ENCODE measurements around the gene HSPA1L.

Gene HSPA1L

GRCh38 chr6:31776989-31777666 is 38.0 kb downstream of the HSPA1L start, which contains the start of gene VWA7:
VWA7 (minus strand) TSS chr6:31777328; CDS start chr6:31776779, 549 bp downstream.
- Mint-ChIP-seq H3K27me3 (ENCODE audit: low read depth) (no peaks in the 10 kb centered on the region), H3K27ac (peak within 1 kb of the TSS; percentile 71), H3K4me1 (ENCODE audit: low read depth) (peaks cover 28% of the 10 kb centered on the region), H3K36me3 (ENCODE audit: low read depth) (peaks cover 21% of the 10 kb centered on the region), H3K4me3 (peak within 1 kb of the TSS; percentile 38), H3K9me3 (no peaks in the 10 kb centered on the region)
- DNase-seq (ENCODE audit: low spot score) = peak; percentile 89

DNA sequence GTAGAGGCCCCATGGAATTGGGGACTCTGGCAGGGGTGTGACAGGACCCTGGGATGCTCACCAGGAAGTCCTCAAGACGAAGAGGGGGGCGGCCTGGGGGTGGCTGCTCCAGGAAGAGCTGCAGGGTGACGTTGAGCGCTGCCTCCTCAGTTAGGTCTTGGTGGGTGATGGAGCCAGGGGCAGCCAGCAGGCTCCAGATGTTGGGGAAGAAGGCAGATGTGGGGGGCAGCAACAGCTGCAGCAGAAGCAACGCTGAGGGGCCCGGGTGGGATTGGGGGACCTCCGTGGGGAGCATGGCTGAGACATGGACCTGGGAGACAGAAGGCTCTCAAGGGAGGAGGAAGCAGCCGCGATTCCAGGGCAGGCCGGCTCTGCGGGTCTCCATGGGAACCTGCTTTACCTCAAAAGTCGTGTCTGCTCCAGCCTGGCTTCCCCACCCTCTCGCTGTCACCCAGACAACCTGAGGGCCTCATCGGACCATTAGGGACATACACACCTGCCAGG is 38.5 kb downstream of the HSPA1L start:
- peaks cover 29% of the 10 kb centered on the region for H3K4me1 Mint-ChIP-seq (ENCODE audit: low read depth)
- DNase-seq (ENCODE audit: low spot score) = no peak
- H3K27ac Mint-ChIP-seq = peak overlapping the region; percentile 71
- no peaks in the 10 kb centered on the region for H3K9me3 Mint-ChIP-seq
- peak overlapping the region; percentile 13 for H3K4me3 Mint-ChIP-seq
- no peaks in the 10 kb centered on the region for H3K27me3 Mint-ChIP-seq (ENCODE audit: low read depth)
- H3K36me3 Mint-ChIP-seq (ENCODE audit: low read depth) = peaks cover 21% of the 10 kb centered on the region

- Mint-ChIP-seq H3K4me1 (ENCODE audit: low read depth) (peaks cover 36% of the 10 kb centered on the region), H3K4me3 (peak overlapping the region; percentile 13), H3K27me3 (ENCODE audit: low read depth) (no peaks in the 10 kb centered on the region), H3K27ac (peak overlapping the region; percentile 76), H3K9me3 (no peaks in the 10 kb centered on the region), H3K36me3 (ENCODE audit: low read depth) (peaks cover 18% of the 10 kb centered on the region)
- no peak for DNase-seq (ENCODE audit: low spot score)
Measured at GRCh38 chr6:31775633-31776484, 39.2 kb downstream of the HSPA1L start.

DNA sequence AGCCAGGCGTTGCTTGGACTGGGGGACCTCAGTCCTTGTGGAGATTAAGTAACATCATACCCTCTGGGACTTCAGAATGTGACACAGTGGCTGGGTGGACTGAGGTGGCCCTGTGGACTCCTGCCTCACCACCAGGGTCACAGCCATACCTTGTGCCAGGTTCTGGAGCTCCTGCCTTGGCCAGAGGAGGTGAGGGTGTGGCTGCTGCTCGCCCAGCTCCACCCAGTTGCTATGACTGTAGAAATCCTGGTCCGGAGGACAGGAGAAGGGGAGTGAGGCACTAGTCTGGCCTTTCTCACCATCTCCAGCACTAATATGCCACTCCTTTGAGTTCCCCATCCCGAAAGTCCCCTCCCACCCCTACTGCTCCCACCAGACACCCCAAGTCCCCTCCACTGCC is 39.9 kb downstream of the HSPA1L start:
- Mint-ChIP-seq H3K9me3 (no peaks in the 10 kb centered on the region), H3K27ac (peak overlapping the region; percentile 76), H3K27me3 (ENCODE audit: low read depth) (no peaks in the 10 kb centered on the region), H3K36me3 (ENCODE audit: low read depth) (peaks cover 16% of the 10 kb centered on the region), H3K4me1 (ENCODE audit: low read depth) (peaks cover 38% of the 10 kb centered on the region), H3K4me3 (no peak overlapping the region)
- no peak for DNase-seq (ENCODE audit: low spot score)

- DNase-seq (ENCODE audit: low spot score) = no peak
- H3K4me1 Mint-ChIP-seq (ENCODE audit: low read depth) = peaks cover 36% of the 10 kb centered on the region
- H3K9me3 Mint-ChIP-seq = no peaks in the 10 kb centered on the region
- peak overlapping the region; percentile 63 for H3K27ac Mint-ChIP-seq
- no peak overlapping the region for H3K4me3 Mint-ChIP-seq
- peaks cover 8% of the 10 kb centered on the region for H3K36me3 Mint-ChIP-seq (ENCODE audit: low read depth)
- H3K27me3 Mint-ChIP-seq (ENCODE audit: low read depth) = no peaks in the 10 kb centered on the region
Measured at GRCh38 chr6:31771992-31772358, 43.1 kb downstream of the HSPA1L start.

DNA sequence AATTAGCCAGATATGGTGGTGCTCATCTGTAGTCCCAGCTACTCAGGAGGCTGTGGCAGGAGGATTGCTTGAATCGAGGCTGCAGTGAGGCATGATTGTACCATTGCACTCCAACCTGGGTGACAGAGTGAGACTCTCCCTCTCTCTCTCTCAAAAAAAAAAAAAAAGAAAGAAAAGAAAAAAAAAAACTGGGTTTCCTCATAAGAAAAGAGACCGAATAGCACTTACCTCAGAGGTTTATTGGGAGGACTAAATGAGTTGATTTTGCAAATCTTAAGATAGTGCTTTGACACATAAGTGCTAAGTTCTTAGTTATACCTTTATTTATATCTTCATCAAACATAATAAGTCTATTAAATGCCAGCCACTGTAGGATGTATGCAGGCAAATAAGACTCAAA is 44.2 kb downstream of the HSPA1L start:
- Mint-ChIP-seq H3K4me1 (ENCODE audit: low read depth) (peaks cover 29% of the 10 kb centered on the region), H3K27me3 (ENCODE audit: low read depth) (no peaks in the 10 kb centered on the region), H3K4me3 (no peak overlapping the region), H3K9me3 (no peaks in the 10 kb centered on the region), H3K27ac (no peak overlapping the region), H3K36me3 (ENCODE audit: low read depth) (peaks cover 8% of the 10 kb centered on the region)
- DNase-seq (ENCODE audit: low spot score) = no peak

GRCh38 chr6:31769684-31770371 is 45.3 kb downstream of the HSPA1L start:
- Mint-ChIP-seq H3K36me3 (ENCODE audit: low read depth) (peaks cover 6% of the 10 kb centered on the region), H3K4me1 (ENCODE audit: low read depth) (peaks cover 23% of the 10 kb centered on the region), H3K9me3 (no peaks in the 10 kb centered on the region), H3K27ac (peak overlapping the region; percentile 66), H3K4me3 (peak overlapping the region; percentile 22), H3K27me3 (ENCODE audit: low read depth) (no peaks in the 10 kb centered on the region)
- DNase-seq (ENCODE audit: low spot score) = peak; percentile 73

- Mint-ChIP-seq H3K9me3 (no peaks in the 10 kb centered on the region), H3K4me3 (no peak overlapping the region), H3K27ac (no peak overlapping the region), H3K36me3 (ENCODE audit: low read depth) (peaks cover 8% of the 10 kb centered on the region), H3K4me1 (ENCODE audit: low read depth) (peaks cover 26% of the 10 kb centered on the region), H3K27me3 (ENCODE audit: low read depth) (no peaks in the 10 kb centered on the region)
- DNase-seq (ENCODE audit: low spot score) = no peak
Measured at GRCh38 chr6:31768363-31769257, 46.5 kb downstream of the HSPA1L start.

DNA sequence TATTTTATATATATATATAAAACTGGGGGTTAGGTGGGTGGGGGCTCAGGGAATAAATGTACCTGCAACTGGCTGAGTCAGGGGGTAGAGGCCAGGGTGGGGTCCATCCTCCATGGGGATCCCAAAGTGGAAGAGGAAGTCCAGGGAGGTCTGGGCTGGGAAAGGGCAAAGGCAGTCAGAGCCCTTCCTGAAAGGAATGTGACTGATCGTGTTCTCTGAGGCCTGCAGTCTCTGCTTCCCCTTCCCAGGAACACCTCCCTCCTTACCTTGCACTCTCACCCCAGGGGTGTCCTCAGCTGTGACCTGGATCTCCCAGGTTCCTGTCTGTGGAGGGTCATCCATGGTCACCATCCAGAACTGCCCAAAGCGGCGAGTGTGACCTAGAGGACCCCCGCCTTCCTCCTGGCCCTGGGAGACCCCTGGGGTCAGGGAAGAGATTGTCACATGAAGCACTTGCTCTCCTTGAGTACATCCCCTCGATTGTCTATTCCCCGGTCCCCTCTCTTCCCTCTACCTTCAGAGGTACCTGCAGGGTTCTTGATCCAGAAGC is 47.9 kb downstream of the HSPA1L start:
- Mint-ChIP-seq H3K9me3 (no peaks in the 10 kb centered on the region), H3K27me3 (ENCODE audit: low read depth) (no peaks in the 10 kb centered on the region), H3K4me3 (no peak overlapping the region), H3K36me3 (ENCODE audit: low read depth) (peaks cover 18% of the 10 kb centered on the region), H3K4me1 (ENCODE audit: low read depth) (peaks cover 19% of the 10 kb centered on the region), H3K27ac (no peak overlapping the region)
- no peak for DNase-seq (ENCODE audit: low spot score)

- no peak for DNase-seq (ENCODE audit: low spot score)
- peaks cover 23% of the 10 kb centered on the region for H3K36me3 Mint-ChIP-seq (ENCODE audit: low read depth)
- no peak overlapping the region for H3K27ac Mint-ChIP-seq
- H3K4me3 Mint-ChIP-seq = no peak overlapping the region
- H3K27me3 Mint-ChIP-seq (ENCODE audit: low read depth) = no peaks in the 10 kb centered on the region
- peaks cover 14% of the 10 kb centered on the region for H3K4me1 Mint-ChIP-seq (ENCODE audit: low read depth)
- H3K9me3 Mint-ChIP-seq = no peaks in the 10 kb centered on the region
Measured at GRCh38 chr6:31765910-31766794, 48.9 kb downstream of the HSPA1L start.

- no peaks in the 10 kb centered on the region for H3K27me3 Mint-ChIP-seq (ENCODE audit: low read depth)
- H3K4me3 Mint-ChIP-seq = no peak overlapping the region
- H3K9me3 Mint-ChIP-seq = no peaks in the 10 kb centered on the region
- DNase-seq (ENCODE audit: low spot score) = no peak
- peaks cover 10% of the 10 kb centered on the region for H3K4me1 Mint-ChIP-seq (ENCODE audit: low read depth)
- no peak overlapping the region for H3K27ac Mint-ChIP-seq
- peaks cover 29% of the 10 kb centered on the region for H3K36me3 Mint-ChIP-seq (ENCODE audit: low read depth)
Measured at GRCh38 chr6:31765559-31765909, 49.5 kb downstream of the HSPA1L start.

- Mint-ChIP-seq H3K9me3 (no peaks in the 10 kb centered on the region), H3K27me3 (ENCODE audit: low read depth) (no peaks in the 10 kb centered on the region)
- no peak for DNase-seq (ENCODE audit: low spot score)
Measured at GRCh38 chr6:31764198-31764597, 50.9 kb downstream of the HSPA1L start.

More at GRCh38 chr6:31764198-31764597, 50.9 kb downstream of the HSPA1L start:
- H3K4me3 Mint-ChIP-seq = no peak overlapping the region
- H3K36me3 Mint-ChIP-seq (ENCODE audit: low read depth) = peaks cover 30% of the 10 kb centered on the region
- H3K27ac Mint-ChIP-seq = peak overlapping the region; percentile 26
- peaks cover 4% of the 10 kb centered on the region for H3K4me1 Mint-ChIP-seq (ENCODE audit: low read depth)

Data from T-helper 2 cell treated with Interferon-gamma antibody and Interleukin-4, amounts not matched to agents 5 μg/mL and 100 μg/mL, for 36 hours (primary cell).